ENCODE measurements around the gene MVB12B.

Gene MVB12B

GRCh38 chr9:126302730-126303129 is 23.9 kb upstream of the MVB12B start:
- in situ Hi-C loops (cut with MboI; ENCODE audit: low sequenced_read_pairs) = no loop called here

GRCh38 chr9:126303488-126303887 is 23.1 kb upstream of the MVB12B start:
- in situ Hi-C loops (cut with MboI; ENCODE audit: low sequenced_read_pairs) = no loop called here

- in situ Hi-C loops (cut with MboI; ENCODE audit: low sequenced_read_pairs) = no loop called here
Observed at GRCh38 chr9:126304207-126304970, 22.2 kb upstream of the MVB12B start.

GRCh38 chr9:126304971-126305320 is 21.7 kb upstream of the MVB12B start:
- in situ Hi-C loops (cut with MboI; ENCODE audit: low sequenced_read_pairs) = no loop called here

DNA sequence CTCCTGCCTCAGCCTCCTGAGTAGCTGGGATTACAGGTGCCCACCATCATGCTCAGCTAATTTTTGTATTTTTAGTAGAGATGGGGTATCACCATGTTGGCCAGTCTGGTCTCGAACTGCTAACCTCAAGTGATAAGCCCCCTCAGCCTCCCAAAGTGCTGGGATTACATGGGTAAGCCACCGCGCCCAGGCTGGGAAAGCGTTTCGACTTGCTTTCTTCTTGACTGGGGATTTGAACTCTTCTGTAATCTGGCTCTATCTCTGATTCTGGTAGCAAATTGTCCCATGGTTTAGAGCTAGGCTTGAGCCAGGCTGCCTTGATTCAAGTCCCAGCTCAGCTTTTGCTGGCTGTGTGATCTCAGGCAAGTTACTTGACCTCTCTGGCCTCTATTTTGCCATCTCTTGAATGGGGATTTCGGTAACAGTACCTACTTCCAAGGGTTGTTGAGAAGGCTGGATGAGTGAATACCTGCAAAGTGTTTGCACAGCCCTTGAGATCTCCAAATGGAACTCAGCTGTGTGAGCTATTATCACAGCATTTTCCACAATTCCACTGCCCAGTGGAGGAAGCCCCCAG is 20.5 kb upstream of the MVB12B start:
- in situ Hi-C loops (cut with MboI; ENCODE audit: low sequenced_read_pairs) = no loop called here

GRCh38 chr9:126307322-126308061 is 19.1 kb upstream of the MVB12B start:
- in situ Hi-C loops (cut with MboI; ENCODE audit: low sequenced_read_pairs) = no loop called here

- in situ Hi-C loops (cut with MboI; ENCODE audit: low sequenced_read_pairs) = no loop called here
Observed at GRCh38 chr9:126309427-126310189, 17.0 kb upstream of the MVB12B start.

DNA sequence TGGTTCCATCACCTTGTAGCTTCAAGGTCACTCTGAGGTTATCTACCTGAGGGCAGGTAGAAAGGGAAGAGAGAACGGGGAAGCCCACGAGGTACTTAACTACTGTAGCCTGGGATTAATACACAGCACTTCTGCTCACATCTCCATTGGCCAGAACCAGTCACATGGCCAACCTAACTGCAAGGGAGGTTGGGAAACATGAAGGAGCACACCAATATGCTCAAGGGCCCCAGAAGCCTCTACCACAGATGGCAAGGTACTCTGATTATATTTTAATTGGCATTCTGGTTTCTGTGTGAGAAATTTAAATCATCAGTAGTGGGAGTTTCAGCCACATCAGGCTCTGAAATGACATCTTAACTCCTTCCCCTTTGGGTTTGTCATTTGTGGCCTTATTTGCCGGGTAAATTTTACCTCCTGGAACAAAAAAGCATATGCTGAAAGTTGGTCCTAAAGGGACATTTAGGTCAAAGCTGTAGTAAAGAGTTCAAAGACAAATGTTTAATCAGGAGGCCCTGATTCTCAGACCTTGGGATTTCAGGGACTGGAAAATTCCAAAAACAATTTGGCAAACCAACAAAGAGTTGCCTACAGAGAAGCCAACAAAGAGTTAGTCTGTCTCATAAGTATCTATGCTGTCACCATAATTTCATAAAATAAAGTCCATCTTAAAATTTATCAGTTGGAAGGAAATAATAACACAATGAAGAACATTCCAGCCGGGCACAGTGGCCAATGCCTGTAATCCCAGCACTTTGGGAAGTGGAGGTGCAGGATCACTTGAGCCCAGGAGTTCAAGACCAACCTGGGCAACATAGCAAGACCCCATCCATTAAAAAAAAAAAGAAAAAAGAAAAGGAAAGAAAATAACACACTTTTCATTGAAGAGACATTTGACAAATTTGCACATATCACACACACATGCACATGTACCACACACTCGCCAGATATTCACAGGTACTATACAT is 13.8 kb upstream of the MVB12B start:
- in situ Hi-C loops (cut with MboI; ENCODE audit: low sequenced_read_pairs) = no loop called here

- in situ Hi-C loops (cut with MboI; ENCODE audit: low sequenced_read_pairs) = no loop called here
Observed at GRCh38 chr9:126316085-126316655, 10.5 kb upstream of the MVB12B start.

DNA sequence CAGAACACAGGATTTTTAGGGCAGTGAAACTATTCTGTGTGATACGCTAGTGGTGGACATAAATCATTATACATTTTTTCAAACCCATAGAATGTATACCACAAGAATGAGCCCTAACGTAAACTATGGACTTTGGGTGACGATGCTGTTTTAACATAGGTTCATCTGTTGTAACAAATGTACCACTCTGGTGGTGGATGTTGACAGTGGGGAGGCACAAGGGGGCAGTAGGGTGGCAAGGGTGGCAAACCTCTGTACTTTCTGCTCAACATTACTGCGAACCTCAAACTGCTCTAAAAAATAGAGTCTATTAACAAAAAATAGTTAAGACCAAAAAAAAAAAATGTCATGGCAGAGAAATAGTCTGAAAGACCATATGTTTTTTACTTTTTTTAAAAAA is 9.1 kb upstream of the MVB12B start:
- in situ Hi-C loops (cut with MboI; ENCODE audit: low sequenced_read_pairs) = no loop called here

GRCh38 chr9:126318858-126319257 is 7.8 kb upstream of the MVB12B start:
- in situ Hi-C loops (cut with MboI; ENCODE audit: low sequenced_read_pairs) = no loop called here

DNA sequence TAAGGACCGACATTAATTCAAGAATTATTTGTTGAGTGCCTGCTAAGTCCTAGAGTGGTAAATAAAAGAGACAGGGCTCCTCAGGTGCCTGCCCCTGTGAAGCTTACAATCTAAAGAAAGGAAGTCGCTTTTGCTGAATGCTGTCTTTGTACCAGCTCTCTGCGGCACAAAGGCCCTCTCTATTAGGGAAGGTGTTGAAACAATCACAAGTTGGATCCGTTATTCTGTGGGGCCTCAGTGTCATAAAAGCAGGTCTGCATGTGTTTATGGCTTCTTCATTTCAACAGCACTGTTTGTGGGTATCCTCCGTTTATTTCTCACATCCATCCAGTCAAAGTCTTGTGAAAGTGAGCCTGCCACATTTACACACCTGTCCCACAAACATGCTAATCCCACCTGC is 7.0 kb upstream of the MVB12B start:
- in situ Hi-C loops (cut with MboI; ENCODE audit: low sequenced_read_pairs) = no loop called here

- in situ Hi-C loops (cut with MboI; ENCODE audit: low sequenced_read_pairs) = no loop called here
Observed at GRCh38 chr9:126320158-126320922, 6.3 kb upstream of the MVB12B start.

GRCh38 chr9:126321742-126322141 is 4.9 kb upstream of the MVB12B start:
- in situ Hi-C loops (cut with MboI; ENCODE audit: low sequenced_read_pairs) = no loop called here

DNA sequence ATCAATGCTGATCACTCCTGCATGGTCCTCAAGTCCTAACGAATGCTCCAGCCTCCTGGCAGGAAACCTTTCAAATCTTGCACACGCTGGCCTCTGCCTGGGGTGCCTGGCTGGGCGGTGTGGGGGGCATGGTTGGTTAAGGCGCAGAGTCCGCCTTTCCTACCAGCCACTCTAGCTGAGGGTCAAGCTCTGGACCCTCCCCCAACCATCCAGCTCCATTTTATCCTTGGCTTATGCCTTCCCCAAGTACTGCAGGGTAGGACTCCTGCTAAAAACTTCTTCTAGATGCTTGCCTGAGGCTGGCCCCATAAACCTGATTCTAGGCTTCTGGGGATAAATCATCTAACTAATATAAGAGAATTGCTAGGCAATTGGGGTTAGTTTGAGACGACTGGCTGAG is 808 bp upstream of the MVB12B start:
- in situ Hi-C loops (cut with MboI; ENCODE audit: low sequenced_read_pairs) = no loop called here

DNA sequence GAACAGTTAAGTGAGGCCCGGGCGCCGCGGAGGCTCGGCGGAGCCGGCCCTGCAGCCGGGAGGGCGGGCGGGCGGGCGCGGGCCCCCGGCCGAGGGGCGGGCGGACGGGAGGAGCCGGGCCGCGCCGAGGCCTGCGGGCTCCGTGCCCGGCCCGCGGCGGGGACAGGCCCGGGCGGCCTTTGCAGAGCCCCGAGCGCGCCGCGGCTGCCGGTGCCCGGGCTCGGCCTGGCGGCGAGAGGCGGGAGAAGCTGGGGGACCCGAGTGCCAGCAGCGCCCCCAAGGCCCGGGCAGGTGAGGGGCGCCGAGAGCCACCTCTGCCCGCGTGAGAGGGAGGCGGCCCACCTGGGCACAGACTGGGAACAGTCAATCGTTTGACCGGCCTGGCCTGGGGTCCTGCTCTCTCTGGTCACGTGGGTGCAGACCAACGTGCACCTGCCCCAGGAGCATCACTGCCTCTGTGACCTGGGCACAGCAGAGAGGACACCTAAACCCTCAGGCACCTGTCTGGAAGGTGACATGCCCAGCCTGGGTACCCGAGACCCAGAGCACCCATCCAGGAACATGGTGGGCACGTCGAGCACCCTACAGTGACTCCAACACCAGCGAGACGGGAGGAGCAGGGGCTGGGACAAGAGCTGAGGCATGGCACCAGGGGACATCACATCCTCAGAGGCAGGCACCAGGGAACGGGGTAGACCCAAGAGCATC is 531 bp downstream of the MVB12B start:
- in situ Hi-C loops (cut with MboI; ENCODE audit: low sequenced_read_pairs) = no loop called here

DNA sequence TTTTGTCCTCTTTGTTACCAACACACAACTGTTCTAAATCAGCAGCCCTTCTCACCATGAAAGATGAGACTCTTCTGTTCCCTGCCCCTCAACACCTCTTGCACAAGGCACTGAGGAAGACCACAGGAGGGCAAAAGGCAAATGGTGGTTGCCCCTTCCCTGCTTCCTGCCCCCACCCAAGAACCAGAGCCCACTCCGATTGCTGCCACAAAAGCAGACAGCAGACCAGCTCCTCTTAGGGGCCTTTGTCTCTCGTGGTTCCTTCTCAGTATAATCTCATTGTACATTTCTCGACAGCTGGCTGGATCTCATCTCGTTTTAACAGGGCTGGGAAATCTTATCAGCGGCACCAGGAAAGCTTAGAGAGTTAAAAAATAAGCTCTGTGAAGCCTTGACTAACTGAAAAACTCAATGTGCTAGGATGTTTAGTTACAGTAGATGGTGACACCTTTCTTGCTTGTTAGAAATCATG is 1.1 kb downstream of the MVB12B start:
- in situ Hi-C loops (cut with MboI; ENCODE audit: low sequenced_read_pairs) = no loop called here

DNA sequence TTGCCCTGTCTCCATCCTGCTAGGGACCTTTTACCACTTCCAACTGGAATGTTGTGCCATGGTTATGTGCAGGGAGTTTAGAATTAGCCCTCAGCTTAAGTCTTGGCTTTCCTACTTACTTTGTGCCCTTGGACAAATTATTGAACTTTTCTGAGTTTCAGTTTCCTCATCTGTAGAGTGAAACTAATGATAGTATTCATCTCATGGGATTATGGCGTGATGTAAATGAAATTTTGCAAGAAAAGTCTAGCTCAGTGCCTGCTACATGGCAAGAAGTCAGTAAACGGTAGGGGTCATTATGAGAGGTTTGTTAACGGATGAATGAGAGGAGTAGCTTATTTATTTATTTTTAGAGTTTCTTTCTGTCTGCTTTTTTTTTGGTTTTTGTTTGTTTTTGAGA is 1.8 kb downstream of the MVB12B start:
- in situ Hi-C loops (cut with MboI; ENCODE audit: low sequenced_read_pairs) = no loop called here

All from HL-60/S4 treated with retinoic acid at 250 ng/mL for 4 days and 3 days (cell line).